Jurkat, Clone E6-1 (cell line): ENCODE measurements around the gene STK25.
"Not testable (repeated sequence)": the region's sequence is repeated elsewhere in the genome, so short reads cannot be mapped to it uniquely, and the experiment has no call there.

Experiments
- DNase-seq: peaks from one replicate; pipeline ENCODE4 v3.0.0-alpha.2; 2011; ENCODE audit warnings: low read depth, low spot score
- H3K4me3 ChIP-seq: 2 replicates; pipeline ENCODE4 v1.5.1; 2011; ENCODE audit warnings: mild to moderate bottlenecking, low read length, control low read depth, moderate library complexity

STK25 gene

GRCh38 chr2:241450092-241450491 lies 58.3 kb downstream of the STK25 start:
- H3K4me3 ChIP-seq, DNase-seq: not testable (repeated sequence)

- no peak for DNase-seq
- H3K4me3 ChIP-seq, result no peak overlapping the region
Measured at GRCh38 chr2:241445426-241445825, 63.0 kb downstream of the STK25 start.

- no peak overlapping the region for H3K4me3 ChIP-seq
- peak; percentile 98 for DNase-seq
Measured at GRCh38 chr2:241443486-241444223, 64.7 kb downstream of the STK25 start.
